ENCODE results near the gene DAZAP1.

DNA sequence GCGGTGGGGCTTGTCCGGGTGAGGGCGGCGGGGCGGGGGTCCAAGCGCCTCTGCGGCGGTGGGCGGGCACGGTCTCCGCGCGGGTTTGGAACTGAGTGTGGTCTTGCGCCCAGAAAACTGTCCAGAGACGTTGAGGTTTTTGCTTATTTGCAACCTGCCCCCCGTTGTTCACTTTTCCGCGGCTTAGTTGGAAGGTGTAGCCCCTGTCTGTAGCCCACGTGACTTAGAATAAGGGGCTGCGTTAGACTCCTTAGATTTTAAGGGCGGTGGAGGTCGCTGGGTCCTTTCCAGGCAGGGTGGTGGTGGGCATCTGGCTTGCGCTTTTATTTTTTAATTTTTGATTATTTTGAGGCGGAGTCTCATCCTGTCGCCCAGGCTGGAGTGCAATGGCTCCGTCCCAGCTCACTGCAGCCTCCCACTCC lies 31.6 kb downstream of the DAZAP1 start:
- TF ChIP-seq, protein P1, sequence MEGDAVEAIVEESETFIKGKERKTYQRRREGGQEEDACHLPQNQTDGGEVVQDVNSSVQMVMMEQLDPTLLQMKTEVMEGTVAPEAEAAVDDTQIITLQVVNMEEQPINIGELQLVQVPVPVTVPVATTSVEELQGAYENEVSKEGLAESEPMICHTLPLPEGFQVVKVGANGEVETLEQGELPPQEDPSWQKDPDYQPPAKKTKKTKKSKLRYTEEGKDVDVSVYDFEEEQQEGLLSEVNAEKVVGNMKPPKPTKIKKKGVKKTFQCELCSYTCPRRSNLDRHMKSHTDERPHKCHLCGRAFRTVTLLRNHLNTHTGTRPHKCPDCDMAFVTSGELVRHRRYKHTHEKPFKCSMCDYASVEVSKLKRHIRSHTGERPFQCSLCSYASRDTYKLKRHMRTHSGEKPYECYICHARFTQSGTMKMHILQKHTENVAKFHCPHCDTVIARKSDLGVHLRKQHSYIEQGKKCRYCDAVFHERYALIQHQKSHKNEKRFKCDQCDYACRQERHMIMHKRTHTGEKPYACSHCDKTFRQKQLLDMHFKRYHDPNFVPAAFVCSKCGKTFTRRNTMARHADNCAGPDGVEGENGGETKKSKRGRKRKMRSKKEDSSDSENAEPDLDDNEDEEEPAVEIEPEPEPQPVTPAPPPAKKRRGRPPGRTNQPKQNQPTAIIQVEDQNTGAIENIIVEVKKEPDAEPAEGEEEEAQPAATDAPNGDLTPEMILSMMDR (IDR thresholded peaks at IDR 0.05) = no peak
- no peak for TF ChIP-seq POLR2A (IDR thresholded peaks at IDR 0.05)
- TF ChIP-seq POLR2AphosphoS5 (IDR thresholded peaks at IDR 0.05) = no peak
- TF ChIP-seq EP300 (IDR thresholded peaks at IDR 0.05) = no peak
